PC-3 (cell line): ENCODE results near the gene SUMF2. TPM values are rescaled to one million over a fixed set of nuclear protein-coding genes. Genes with fewer than 3 reads are reported as not detected.

Experiments used
- ATAC-seq: fragments of 200-7000 bp; cut with Tn5 transposase; 2 replicates; pipeline ENCODE4 v1.9.1; 2020; ENCODE audit warnings: mild to moderate bottlenecking, moderate library complexity
- BruUV-seq: library from RNA; stranded (reverse); fragments of 400-500 nt; replicated peaks from 2 replicates; lab custom pipeline; 2021; lab: Mats Ljungman, UMichigan
- CTCF ChIA-PET: fragments of 300-600 bp; sonication (Branson Sonifier 250); formaldehyde crosslinking; loops from one replicate; lab custom pipeline; 2022; ENCODE audit warnings: antibody characterized with exemption; lab: Charles Lee
- POLR2A ChIA-PET: fragments of 300-600 bp; sonication (Branson Sonifier 250); formaldehyde crosslinking; loops from one replicate; lab custom pipeline; 2022; ENCODE audit warnings: antibody characterized with exemption; ENCODE audit not compliant: unreplicated experiment; lab: Charles Lee
- DNase-seq: peaks from one replicate; pipeline ENCODE4 v3.0.0-alpha.2; 2015
- H2AFZ ChIP-seq: fragments of 300-600 bp; sonication (generic); 2 replicates; pipeline ENCODE4 v1.6.0; 2016; ENCODE audit warnings: antibody characterized with exemption, low read length
- H3F3A ChIP-seq: fragments of 300-600 bp; sonication (generic); one replicate; pipeline ENCODE4 v1.6.0; 2017; ENCODE audit warnings: antibody characterized with exemption, low read length, control low read depth, mild to moderate bottlenecking; ENCODE audit not compliant: unreplicated experiment
- H3K27ac ChIP-seq: fragments of 300-600 bp; sonication (generic); 2 replicates; pipeline ENCODE4 v1.5.1; 2016; ENCODE audit warnings: mild to moderate bottlenecking, low read length
- H3K27me3 ChIP-seq: fragments of 300-600 bp; sonication (generic); 2 replicates; pipeline ENCODE4 v1.6.1; 2016; ENCODE audit warnings: low read length, mixed read lengths
- H3K36me3 ChIP-seq: fragments of 300-600 bp; sonication (generic); 2 replicates; pipeline ENCODE4 v1.6.1; 2016; ENCODE audit warnings: low read depth, mixed run types, low read length, mixed read lengths
- H3K4me1 ChIP-seq: fragments of 300-600 bp; sonication (generic); 2 replicates; pipeline ENCODE4 v1.5.1; 2016; ENCODE audit warnings: low read length; ENCODE audit not compliant: insufficient read depth
- H3K4me2 ChIP-seq: fragments of 300-600 bp; sonication (generic); 2 replicates; pipeline ENCODE4 v1.6.0; 2016; ENCODE audit warnings: low read length
- H3K4me3 ChIP-seq: fragments of 300-600 bp; sonication (generic); 2 replicates; pipeline ENCODE4 v1.5.1; 2016; ENCODE audit warnings: mild to moderate bottlenecking, low read length, mixed read lengths
- H3K79me2 ChIP-seq: fragments of 300-600 bp; sonication (generic); 2 replicates; pipeline ENCODE4 v1.6.1; 2017; ENCODE audit warnings: low read length, mixed read lengths
- H3K9ac ChIP-seq: fragments of 300-600 bp; sonication (generic); 2 replicates; pipeline ENCODE4 v1.6.0; 2016; ENCODE audit warnings: mild to moderate bottlenecking, low read length
- H3K9me2 ChIP-seq: fragments of 300-600 bp; sonication (generic); replicated peaks from 2 replicates; pipeline ENCODE4 v1.6.1; 2016; ENCODE audit warnings: mixed run types, low read length, mixed read lengths
- H3K9me3 ChIP-seq: fragments of 300-600 bp; sonication (generic); 2 replicates; pipeline ENCODE4 v1.6.1; 2016; ENCODE audit warnings: low read length, mixed read lengths
- H4K20me1 ChIP-seq: fragments of 300-600 bp; sonication (generic); 2 replicates; pipeline ENCODE4 v1.6.1; 2016; ENCODE audit warnings: low read length, mixed read lengths
- EZH2 ChIP-seq: fragments of 300-600 bp; sonication (generic); IDR thresholded peaks from one replicate; pipeline ENCODE4 v1.6.1; 2017; ENCODE audit warnings: antibody characterized with exemption, mild to moderate bottlenecking, low read length; ENCODE audit not compliant: unreplicated experiment
- EZH2phosphoT487 ChIP-seq: fragments of 300-600 bp; sonication (generic); IDR thresholded peaks from 2 replicates; pipeline ENCODE4 v1.6.1; 2018; ENCODE audit warnings: mild to moderate bottlenecking, antibody characterized with exemption, low read length, borderline replicate concordance
- intact Hi-C: fragments of 100-400 bp; cut with micrococcal nuclease; formaldehyde crosslinking; loops from 2 replicates; pipeline ENCODE4 v1.9.0; 2023
- total RNA-seq: library from RNA; depleted of rRNA; stranded (reverse); fragments of >200 nt; gene quantifications from 2 replicates; pipeline ENCODE4 v1.2.3, GENCODE V29; 2014; rRNA removed
- TF ChIP-seq, protein P1 (sequence below): fragments of 300-600 bp; sonication (generic); conservative IDR thresholded peaks from 2 replicates; pipeline ENCODE4 v1.5.1; 2017; ENCODE audit warnings: antibody characterized with exemption, low read depth, mild to moderate bottlenecking, low read length

SUMF2 gene
- total RNA-seq, 1 experiment from 2014 or later, result 65.6 TPM

DNA sequence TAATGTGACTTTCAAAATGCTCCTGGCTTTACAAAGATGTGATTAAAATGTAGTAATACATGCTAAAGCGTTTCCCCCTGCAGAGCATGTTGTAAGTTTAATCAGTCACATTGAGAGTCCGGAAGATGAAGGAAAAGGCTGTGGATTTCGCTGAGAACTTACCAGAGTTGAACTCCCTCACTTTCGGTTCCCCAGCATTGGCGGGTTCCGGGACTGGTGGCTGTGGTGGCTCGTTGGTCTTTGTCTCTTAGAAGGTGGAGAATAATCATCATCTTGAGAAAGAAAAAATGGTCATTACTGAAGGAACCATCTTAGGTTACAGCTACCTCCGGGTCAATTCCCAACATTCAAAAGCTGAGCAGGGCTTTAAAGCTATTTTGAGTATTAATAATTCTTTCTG lies 61.7 kb downstream of the SUMF2 start:
- no peaks in the 10 kb centered on the region for H3K79me2 ChIP-seq
- CTCF ChIA-PET, result no interaction called here

DNA sequence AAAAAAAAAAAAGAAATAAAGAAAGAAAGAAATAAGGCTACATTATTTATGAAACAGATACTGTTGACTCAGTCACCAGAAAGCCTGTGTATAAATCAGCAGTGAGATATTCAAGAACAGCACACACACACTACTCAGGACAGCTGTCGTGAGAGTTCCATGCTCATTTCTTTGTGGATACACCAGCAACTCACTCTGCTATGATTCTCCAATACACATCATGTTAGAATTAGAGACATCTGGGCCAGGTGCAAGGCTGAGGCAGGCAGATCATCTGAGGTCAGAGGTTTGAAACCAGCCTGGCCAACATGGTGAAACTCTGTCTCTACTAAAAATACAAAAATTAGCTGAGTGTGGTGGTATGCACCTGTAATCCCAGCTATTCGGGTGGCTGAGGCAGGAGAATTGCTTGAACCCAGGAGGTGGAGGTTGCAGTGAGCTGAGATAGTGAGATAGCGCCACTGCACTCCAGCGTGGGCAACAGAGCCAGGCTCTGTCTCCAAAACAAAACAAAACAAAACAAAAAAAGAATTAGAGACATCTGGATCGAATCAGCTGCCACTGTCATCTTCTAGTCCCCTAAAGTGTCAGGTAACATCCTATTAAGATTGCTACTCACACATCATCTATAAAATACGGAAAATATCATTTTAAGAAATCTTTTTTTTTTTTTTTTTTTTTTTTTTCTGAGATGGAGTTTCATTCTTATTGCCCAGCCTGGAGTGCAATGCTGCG lies 63.3 kb downstream of the SUMF2 start:
- Histone ChIP-seq H3K9me3 (no peaks in the 10 kb centered on the region), H3K9me2 (no peaks in the 10 kb centered on the region), H3K79me2 (no peaks in the 10 kb centered on the region), H2AFZ (no peak overlapping the region), H3K9ac (no peak overlapping the region), H3K36me3 (no peaks in the 10 kb centered on the region), H3K4me2 (no peak overlapping the region), H4K20me1 (no peaks in the 10 kb centered on the region), H3K27ac (no peak overlapping the region), H3F3A (no peaks in the 10 kb centered on the region), H3K27me3 (no peaks in the 10 kb centered on the region), H3K4me3 (no peak overlapping the region), H3K4me1 (no peaks in the 10 kb centered on the region)
- intact Hi-C loops, result no loop called here
- ChIA-PET CTCF (no interaction called here), POLR2A (no interaction called here)
- no TSS peak for BruUV-seq
- ATAC-seq, result no peak
- DNase-seq, result no peak
- TF ChIP-seq, protein P1, sequence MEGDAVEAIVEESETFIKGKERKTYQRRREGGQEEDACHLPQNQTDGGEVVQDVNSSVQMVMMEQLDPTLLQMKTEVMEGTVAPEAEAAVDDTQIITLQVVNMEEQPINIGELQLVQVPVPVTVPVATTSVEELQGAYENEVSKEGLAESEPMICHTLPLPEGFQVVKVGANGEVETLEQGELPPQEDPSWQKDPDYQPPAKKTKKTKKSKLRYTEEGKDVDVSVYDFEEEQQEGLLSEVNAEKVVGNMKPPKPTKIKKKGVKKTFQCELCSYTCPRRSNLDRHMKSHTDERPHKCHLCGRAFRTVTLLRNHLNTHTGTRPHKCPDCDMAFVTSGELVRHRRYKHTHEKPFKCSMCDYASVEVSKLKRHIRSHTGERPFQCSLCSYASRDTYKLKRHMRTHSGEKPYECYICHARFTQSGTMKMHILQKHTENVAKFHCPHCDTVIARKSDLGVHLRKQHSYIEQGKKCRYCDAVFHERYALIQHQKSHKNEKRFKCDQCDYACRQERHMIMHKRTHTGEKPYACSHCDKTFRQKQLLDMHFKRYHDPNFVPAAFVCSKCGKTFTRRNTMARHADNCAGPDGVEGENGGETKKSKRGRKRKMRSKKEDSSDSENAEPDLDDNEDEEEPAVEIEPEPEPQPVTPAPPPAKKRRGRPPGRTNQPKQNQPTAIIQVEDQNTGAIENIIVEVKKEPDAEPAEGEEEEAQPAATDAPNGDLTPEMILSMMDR, result no peak
- TF ChIP-seq EZH2, result no peak
- TF ChIP-seq EZH2phosphoT487, result no peak

More for the DNA sequence above, 61.7 kb downstream of the SUMF2 start:
- H2AFZ ChIP-seq, result peak overlapping the region; percentile 35; the same call in 1 of the 2 replicates
- DNase-seq (no peak), ATAC-seq (no peak)
- no peaks in the 10 kb centered on the region for H3K4me1 ChIP-seq
- H4K20me1 ChIP-seq, result no peaks in the 10 kb centered on the region
- no peaks in the 10 kb centered on the region for H3F3A ChIP-seq
- H3K9me2 ChIP-seq, result no peaks in the 10 kb centered on the region
- no peak overlapping the region for H3K27ac ChIP-seq
- H3K4me2 ChIP-seq, result 0 out of 2 replicates have a peak overlapping the region, but pooled peaks have one; percentile 25
- TF ChIP-seq EZH2, result no peak
- TF ChIP-seq EZH2phosphoT487, result no peak
- TF ChIP-seq, protein P1, result no peak
- no peak overlapping the region for H3K9ac ChIP-seq
- BruUV-seq, result no TSS peak
- POLR2A ChIA-PET, result no interaction called here
- H3K36me3 ChIP-seq, result no peaks in the 10 kb centered on the region
- no peak overlapping the region for H3K4me3 ChIP-seq
- no peaks in the 10 kb centered on the region for H3K27me3 ChIP-seq
- H3K9me3 ChIP-seq, result no peaks in the 10 kb centered on the region
- intact Hi-C loops, result no loop called here

Other genes with a start within 250 kb of the SUMF2 start
- gene SEPTIN14, start 201.5 kb upstream of the SUMF2 start, total RNA-seq, result not detected in 2 replicates
- gene ZNF713, start 176.8 kb upstream of the SUMF2 start, total RNA-seq, result 2.0 and 2.1 TPM in 2 replicates
- 16.9 and 20.1 TPM in 2 replicates for gene MRPS17, start 112.4 kb upstream of the SUMF2 start, total RNA-seq
- gene NIPSNAP2, start 99.7 kb upstream of the SUMF2 start, total RNA-seq, result 63.9 and 65.8 TPM in 2 replicates
- gene PSPH, start 12.8 kb upstream of the SUMF2 start, total RNA-seq, result 54.0 and 66.3 TPM in 2 replicates
- gene CCT6A, start 12.5 kb upstream of the SUMF2 start, total RNA-seq, result 316 and 338 TPM in 2 replicates
- 0.75 and 1.3 TPM in 2 replicates for gene PHKG1, start 28.7 kb downstream of the SUMF2 start, total RNA-seq
- 499 and 578 TPM in 2 replicates for gene CHCHD2, start 42.2 kb downstream of the SUMF2 start, total RNA-seq
- gene NUPR2, start 52.1 kb downstream of the SUMF2 start, total RNA-seq, result not detected in 2 replicates